ENCODE results near the gene RNF151.

Gene RNF151

GRCh38 chr16:1991948-1992703 lies 25.5 kb downstream of the RNF151 start:
- H3K9me3 ChIP-seq: no peaks in the 10 kb centered on the region
- H3K4me3 ChIP-seq: no peak overlapping the region
- peaks cover 7% of the 10 kb centered on the region for H3K36me3 ChIP-seq (replicated peaks)
- peak in 1 of 2 experiments; percentile 94 for DNase-seq (ENCODE audit: low spot score in 2 of 2)
- H3K4me1 ChIP-seq: no peaks in the 10 kb centered on the region
- no peaks in the 10 kb centered on the region for H3K27me3 ChIP-seq (ENCODE audit: low read depth)
- in situ Hi-C loops (cut with MboI; ENCODE audit: low sequenced_read_pairs): loop anchor here (25.0 kb wide), 1 partner anchor 520 kb away; the partner anchor contains the start of genes AMDHD2 and ATP6V0C

DNA sequence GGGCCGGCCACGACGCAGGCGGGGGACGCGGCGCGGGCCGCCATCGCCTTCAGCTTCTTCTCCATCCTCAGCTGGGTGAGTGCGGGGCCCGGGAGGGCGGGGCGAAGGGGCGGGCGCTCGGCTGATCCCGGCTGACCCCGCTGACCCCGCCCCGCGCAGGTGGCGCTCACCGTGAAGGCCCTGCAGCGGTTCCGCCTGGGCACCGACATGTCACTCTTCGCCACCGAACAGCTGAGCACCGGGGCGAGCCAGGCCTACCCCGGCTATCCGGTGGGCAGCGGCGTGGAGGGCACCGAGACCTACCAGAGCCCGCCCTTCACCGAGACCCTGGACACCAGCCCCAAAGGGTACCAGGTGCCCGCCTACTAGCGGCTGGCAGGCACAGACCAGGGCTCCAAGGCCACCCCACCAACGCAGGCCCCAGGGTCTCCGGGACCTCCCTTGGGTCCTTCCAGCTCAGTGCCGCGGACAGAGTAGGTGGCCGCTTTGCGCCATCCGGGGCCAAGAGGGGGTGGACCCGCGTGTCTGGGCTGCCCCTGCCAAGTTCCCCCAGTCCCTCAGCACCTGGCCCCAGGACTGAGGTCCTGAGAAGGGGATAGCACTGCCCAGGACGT lies 26.2 kb downstream of the RNF151 start:
- in situ Hi-C loops (cut with MboI; ENCODE audit: low sequenced_read_pairs): loop anchor here (25.0 kb wide), 1 partner anchor 519 kb away; the partner anchor contains the start of genes AMDHD2 and ATP6V0C
- no peaks in the 10 kb centered on the region for H3K27me3 ChIP-seq (ENCODE audit: low read depth)
- H3K9me3 ChIP-seq: no peaks in the 10 kb centered on the region
- H3K36me3 ChIP-seq (replicated peaks): peaks cover 12% of the 10 kb centered on the region
- H3K4me1 ChIP-seq: no peaks in the 10 kb centered on the region
- no peak for DNase-seq (ENCODE audit: low spot score in 2 of 2)
- no peak overlapping the region for H3K4me3 ChIP-seq

DNA sequence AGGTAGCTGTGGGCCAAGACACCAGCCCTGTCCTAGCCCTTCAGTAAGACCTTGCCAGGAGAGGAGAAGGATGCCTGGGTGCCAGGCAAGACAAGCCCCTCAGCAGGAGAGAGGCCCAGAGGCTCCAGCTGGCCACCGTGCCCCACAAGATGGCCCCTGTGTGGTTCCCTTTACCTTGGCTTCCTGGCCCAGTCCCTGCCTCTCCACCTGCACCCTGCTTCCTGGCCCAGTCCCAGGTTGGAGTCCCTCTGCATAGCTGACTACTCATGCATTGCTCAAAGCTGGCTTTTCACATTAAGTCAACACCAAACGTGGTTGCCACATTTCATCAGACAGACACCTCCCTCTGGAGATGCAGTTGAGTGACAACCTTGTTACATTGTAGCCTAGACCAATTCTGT lies 27.1 kb downstream of the RNF151 start:
- Histone ChIP-seq H3K9me3 (no peaks in the 10 kb centered on the region), H3K4me1 (no peaks in the 10 kb centered on the region), H3K4me3 (no peak overlapping the region), H3K36me3 (replicated peaks) (peaks cover 20% of the 10 kb centered on the region), H3K27me3 (ENCODE audit: low read depth) (no peaks in the 10 kb centered on the region)
- in situ Hi-C loops (cut with MboI; ENCODE audit: low sequenced_read_pairs): loop anchor here (25.0 kb wide), 1 partner anchor 519 kb away; the partner anchor contains the start of genes AMDHD2 and ATP6V0C
- DNase-seq (ENCODE audit: low spot score in 2 of 2): no peak

DNA sequence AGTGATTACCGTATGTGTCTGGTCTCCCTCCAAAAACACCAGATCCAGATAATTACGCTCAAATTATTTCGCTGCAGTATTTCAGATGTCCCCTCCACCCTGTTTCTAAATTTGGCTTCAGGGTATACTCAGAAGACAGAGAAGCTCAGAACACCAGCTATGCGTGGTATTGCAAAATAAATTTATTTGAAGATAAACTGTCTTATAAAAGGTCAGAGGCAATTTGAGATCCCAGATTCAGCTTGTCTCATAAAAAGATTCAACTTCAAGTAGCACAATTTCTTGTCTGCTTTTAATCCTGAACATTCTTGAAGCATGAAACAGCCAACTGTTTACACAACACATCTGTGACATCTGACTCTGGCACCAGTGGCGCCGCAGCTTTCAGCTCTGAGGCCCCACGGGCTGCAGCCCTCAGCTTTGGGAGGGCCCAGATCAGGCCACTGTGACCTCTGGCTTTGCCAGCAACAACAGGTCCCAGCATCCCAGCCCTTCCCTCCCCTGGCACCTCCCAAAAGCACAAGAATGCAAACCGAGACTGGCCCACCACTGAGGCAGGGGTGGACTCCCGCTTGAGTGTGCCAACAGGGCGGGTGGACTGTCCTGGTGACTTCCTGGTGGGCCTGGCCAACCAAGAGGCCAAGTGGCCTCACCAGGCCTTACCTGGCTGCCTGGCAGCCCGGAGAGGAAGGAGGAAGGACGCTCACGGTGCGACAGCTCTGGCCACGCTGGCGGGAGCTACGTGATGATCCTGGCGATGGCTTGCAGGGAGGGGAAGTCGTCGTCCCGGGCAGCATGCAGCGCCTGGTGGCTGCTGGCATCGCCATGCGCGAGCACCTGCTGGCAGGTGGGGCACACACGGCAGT lies 31.1 kb downstream of the RNF151 start:
- H3K9me3 ChIP-seq: no peaks in the 10 kb centered on the region
- in situ Hi-C loops (cut with MboI; ENCODE audit: low sequenced_read_pairs): loop anchor here (25.0 kb wide), 1 partner anchor 515 kb away; the partner anchor contains the start of genes AMDHD2 and ATP6V0C
- no peak overlapping the region for H3K4me3 ChIP-seq
- DNase-seq (ENCODE audit: low spot score in 2 of 2): no peak
- H3K27me3 ChIP-seq (ENCODE audit: low read depth): no peaks in the 10 kb centered on the region
- no peaks in the 10 kb centered on the region for H3K4me1 ChIP-seq
- peaks cover 56% of the 10 kb centered on the region for H3K36me3 ChIP-seq (replicated peaks)

DNA sequence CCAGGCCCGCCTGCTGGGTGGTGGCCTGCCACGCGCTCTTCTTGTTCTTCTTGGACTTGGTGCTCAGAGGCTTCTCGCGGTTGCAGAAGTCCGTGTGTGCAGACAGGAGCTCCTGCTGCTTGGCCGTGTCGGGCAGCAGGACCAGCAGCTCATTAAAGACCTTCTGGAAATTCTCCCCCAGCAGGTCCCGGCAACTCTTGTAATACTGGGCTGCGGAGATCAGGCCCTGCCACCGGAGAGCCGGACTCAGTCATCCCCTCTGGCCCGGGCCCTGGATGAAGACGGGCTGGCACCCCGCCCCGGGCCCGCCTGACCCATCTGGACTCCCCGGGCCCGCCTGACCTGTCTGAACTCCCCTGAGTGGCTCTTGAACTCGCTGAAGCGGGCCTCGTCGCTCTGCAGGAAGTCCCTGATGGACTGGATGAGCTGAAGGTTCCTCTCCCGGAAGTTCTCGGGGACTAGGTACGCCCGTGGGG lies 31.7 kb downstream of the RNF151 start:
- Histone ChIP-seq H3K4me1 (no peaks in the 10 kb centered on the region), H3K9me3 (no peaks in the 10 kb centered on the region), H3K36me3 (replicated peaks) (peaks cover 63% of the 10 kb centered on the region), H3K27me3 (ENCODE audit: low read depth) (no peaks in the 10 kb centered on the region), H3K4me3 (no peak overlapping the region)
- in situ Hi-C loops (cut with MboI; ENCODE audit: low sequenced_read_pairs): loop anchor here (25.0 kb wide), 1 partner anchor 514 kb away; the partner anchor contains the start of genes AMDHD2 and ATP6V0C
- DNase-seq (ENCODE audit: low spot score in 2 of 2): no peak

DNA sequence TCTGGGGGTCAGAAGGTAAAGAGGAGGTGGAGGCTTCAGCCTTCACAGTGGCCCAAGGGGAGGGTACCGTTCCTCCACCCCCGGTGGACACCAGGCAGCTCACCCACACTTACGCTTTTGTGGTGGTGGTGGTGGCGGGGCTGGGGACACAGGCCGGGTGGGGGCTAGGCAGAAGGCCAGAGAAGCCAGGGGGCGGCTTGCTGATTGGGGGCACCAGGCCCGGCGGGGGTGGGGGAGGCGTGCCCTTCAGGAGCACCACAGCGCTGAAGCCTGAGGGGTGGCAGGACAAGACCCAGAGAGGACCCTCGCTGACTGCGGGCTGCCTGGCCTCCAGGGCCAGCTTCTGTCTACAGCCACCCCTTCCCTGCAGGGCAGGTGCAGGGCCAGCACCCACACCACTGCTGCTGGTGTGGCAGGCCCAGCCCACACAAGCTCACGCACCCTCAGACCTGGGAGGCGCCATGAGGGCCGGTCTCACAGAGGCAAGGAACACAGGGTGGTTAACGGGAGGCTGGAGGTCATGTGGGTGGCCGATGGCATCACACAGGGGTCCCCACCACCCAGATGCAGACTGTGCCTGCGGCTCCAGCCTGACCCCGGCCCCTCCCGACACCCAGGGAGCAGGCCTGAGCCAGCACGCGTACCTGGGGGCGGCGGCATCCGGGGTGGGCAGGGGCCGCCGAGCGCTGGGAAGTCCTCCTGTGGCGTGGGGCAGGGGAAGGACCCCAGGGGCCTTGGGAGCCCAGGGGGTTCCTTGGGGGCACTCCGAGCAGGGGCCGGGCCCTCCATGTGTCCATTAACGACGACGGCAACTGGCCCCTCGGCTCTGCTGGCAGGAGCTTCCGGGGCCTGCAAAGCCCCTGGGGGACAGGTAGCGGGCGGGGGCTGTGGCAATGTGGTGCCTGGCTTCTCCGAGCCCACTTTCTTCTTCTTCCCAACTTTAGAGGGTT lies 32.5 kb downstream of the RNF151 start:
- peaks cover 65% of the 10 kb centered on the region for H3K36me3 ChIP-seq (replicated peaks)
- in situ Hi-C loops (cut with MboI; ENCODE audit: low sequenced_read_pairs): loop anchor here (25.0 kb wide), 1 partner anchor 513 kb away; the partner anchor contains the start of genes AMDHD2 and ATP6V0C
- no peak overlapping the region for H3K4me3 ChIP-seq
- H3K4me1 ChIP-seq: peaks cover 2% of the 10 kb centered on the region
- no peaks in the 10 kb centered on the region for H3K27me3 ChIP-seq (ENCODE audit: low read depth)
- no peaks in the 10 kb centered on the region for H3K9me3 ChIP-seq
- DNase-seq (ENCODE audit: low spot score in 2 of 2): no peak

- Histone ChIP-seq H3K9me3 (no peaks in the 10 kb centered on the region), H3K4me3 (no peak overlapping the region), H3K27me3 (ENCODE audit: low read depth) (no peaks in the 10 kb centered on the region), H3K36me3 (replicated peaks) (peaks cover 65% of the 10 kb centered on the region), H3K4me1 (peaks cover 5% of the 10 kb centered on the region)
- no peak for DNase-seq (ENCODE audit: low spot score in 2 of 2)
- in situ Hi-C loops (cut with MboI; ENCODE audit: low sequenced_read_pairs): loop anchor here (25.0 kb wide), 1 partner anchor 512 kb away; the partner anchor contains the start of genes AMDHD2 and ATP6V0C
These were observed 33.3 kb downstream of the RNF151 start for GRCh38 chr16:1999866-2000514.

- H3K36me3 ChIP-seq (replicated peaks): peaks cover 71% of the 10 kb centered on the region
- in situ Hi-C loops (cut with MboI; ENCODE audit: low sequenced_read_pairs): no loop called here
- no peaks in the 10 kb centered on the region for H3K9me3 ChIP-seq
- no peaks in the 10 kb centered on the region for H3K27me3 ChIP-seq (ENCODE audit: low read depth)
- H3K4me1 ChIP-seq: peaks cover 5% of the 10 kb centered on the region
- no peak for DNase-seq (ENCODE audit: low spot score in 2 of 2)
- no peak overlapping the region for H3K4me3 ChIP-seq
These were observed 34.4 kb downstream of the RNF151 start for GRCh38 chr16:2001035-2001434.

DNA sequence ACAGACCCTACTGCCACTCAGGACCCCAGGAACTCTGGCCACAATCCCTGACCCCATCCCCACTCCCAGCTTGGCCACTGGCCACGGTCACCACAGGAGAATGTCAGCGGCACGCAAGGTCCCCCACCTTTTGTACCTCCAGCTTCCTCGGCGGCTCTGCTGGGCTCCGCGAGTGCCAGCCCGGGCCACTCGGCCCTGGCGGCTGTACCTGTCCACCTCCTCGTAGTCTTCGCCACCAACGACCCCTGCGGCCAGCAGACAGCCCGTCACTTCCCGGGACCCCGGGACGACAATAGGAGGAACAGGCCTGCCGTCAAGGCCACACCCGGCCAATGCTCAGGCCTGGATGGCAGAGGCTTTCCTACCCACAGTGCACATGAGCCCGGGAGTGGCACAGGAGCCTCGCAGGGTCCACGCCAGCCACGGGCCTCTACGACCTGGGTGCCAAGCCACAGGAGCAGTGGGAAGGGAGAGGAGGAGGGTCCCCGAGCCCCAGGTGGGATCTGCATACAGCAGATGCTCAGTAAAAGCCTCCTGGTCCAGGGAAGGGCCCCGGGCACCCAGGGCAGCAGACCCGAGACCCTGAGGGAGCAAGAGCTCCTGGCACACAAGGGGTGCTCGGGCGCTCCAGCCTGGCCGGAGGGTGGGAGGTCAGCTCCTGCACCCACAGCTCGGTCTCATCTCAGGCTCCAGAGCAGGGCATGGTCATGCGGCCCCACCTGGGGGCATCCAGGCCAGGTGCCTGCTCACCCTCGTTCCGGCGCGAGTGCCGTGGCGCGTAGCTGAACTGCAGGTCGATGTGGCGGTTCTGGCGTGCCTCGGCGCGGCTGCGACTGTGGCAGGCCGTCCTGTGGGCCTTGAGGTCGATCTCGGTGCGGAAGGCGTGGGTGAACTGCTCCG lies 35.0 kb downstream of the RNF151 start:
- Histone ChIP-seq H3K9me3 (no peaks in the 10 kb centered on the region), H3K36me3 (replicated peaks) (peaks cover 71% of the 10 kb centered on the region), H3K4me1 (peaks cover 5% of the 10 kb centered on the region), H3K4me3 (no peak overlapping the region), H3K27me3 (ENCODE audit: low read depth) (no peaks in the 10 kb centered on the region)
- in situ Hi-C loops (cut with MboI; ENCODE audit: low sequenced_read_pairs): no loop called here
- no peak for DNase-seq (ENCODE audit: low spot score in 2 of 2)

DNA sequence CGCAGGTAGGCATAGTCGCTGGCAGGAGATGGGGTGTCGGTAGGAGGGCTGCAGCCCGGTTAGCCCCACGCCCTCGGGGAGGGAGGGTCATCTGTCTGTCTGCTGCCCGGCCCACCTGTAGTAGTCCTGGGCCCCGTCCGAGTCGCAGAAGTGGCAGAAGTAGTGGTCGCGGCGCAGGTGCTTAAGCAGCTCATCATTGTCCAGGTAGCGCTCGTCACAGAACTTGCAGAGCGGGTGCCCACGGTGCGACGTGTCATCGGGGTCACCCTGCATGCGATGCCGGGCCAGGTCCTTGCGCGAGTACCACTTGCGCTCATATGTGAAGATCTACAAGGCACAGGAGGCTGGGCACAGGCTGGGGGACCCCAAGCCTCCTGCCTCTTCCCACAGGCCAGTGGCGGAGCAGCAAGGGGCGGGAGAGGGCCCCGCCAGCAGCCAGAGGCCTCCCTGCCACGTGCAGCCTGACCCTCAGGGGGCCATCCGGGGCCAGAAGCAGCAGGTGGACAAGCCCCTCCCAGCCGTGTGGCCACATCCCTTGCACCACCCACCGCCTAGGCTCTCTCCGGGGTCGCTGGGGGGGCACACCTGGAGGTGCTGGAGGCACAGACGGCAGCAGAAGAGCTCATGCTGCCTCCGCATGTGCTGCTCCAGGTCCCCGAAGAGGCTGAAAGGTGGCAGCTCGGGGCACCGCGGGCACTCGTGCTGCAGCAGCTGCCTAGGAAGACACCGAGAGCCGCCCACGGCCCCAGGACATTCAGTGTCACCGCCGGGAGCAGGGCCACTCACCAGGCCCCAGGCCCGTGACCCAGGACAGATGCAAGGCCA lies 36.0 kb downstream of the RNF151 start:
- peaks cover 67% of the 10 kb centered on the region for H3K36me3 ChIP-seq (replicated peaks)
- no peak for DNase-seq (ENCODE audit: low spot score in 2 of 2)
- H3K9me3 ChIP-seq: no peaks in the 10 kb centered on the region
- peaks cover 11% of the 10 kb centered on the region for H3K4me1 ChIP-seq
- in situ Hi-C loops (cut with MboI; ENCODE audit: low sequenced_read_pairs): no loop called here
- no peaks in the 10 kb centered on the region for H3K27me3 ChIP-seq (ENCODE audit: low read depth)
- no peak overlapping the region for H3K4me3 ChIP-seq

Data from HAP-1 (cell line).